Hypothalamus (tissue), 51 donors: Measurements from ENCODE around the gene FCER2.
A peak's percentile ranks its signal among the peaks of the same experiment; 100 is the strongest.

ENCODE experiments used
- DNase-seq, 51 donors: peaks; one replicate each; lab custom pipeline; 2025; lab: John Stamatoyannopoulos, UW

FCER2 gene

GRCh38 chr19:7679771-7680605 lies 21.9 kb downstream of the FCER2 start:
- DNase-seq: no peak

DNA sequence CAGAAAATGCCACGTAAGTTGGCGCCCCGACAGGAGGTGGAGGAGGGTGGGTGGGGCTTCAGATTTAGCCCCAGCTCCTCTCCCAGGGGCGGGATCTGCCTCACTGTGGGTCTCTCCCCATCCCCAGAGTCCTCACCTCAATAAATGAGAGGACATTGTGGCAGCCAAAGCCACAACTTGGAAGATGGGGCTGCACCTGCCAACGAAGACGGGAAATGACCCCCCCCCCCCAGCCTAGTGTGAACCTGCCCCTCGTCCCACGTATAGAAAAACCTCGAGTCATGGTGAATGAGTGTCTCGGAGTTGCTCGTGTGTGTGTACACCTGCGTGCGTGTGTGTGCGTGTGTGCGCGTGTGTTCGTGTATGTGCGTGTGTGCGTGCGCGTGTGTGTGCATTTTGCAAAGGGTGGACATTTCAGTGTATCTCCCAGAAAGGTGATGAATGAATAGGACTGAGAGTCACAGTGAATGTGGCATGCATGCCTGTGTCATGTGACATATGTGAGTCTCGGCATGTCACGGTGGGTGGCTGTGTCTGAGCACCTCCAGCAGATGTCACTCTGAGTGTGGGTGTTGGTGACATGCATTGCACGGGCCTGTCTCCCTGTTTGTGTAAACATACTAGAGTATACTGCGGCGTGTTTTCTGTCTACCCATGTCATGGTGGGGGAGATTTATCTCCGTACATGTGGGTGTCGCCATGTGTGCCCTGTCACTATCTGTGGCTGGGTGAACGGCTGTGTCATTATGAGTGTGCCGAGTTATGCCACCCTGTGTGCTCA lies 22.8 kb downstream of the FCER2 start:
- peak in 7 of 51 donors; percentile 0 to 32 (median 8) for DNase-seq

GRCh38 chr19:7677669-7678311 lies 24.1 kb downstream of the FCER2 start:
- DNase-seq: no peak

GRCh38 chr19:7676854-7677253 lies 25.1 kb downstream of the FCER2 start, which contains the start of gene MCEMP1:
Gene MCEMP1 (plus strand): TSS chr19:7677090. CDS start chr19:7677121, 31 bp downstream.
- DNase-seq: no peak

- DNase-seq: no peak
These were observed 25.6 kb downstream of the FCER2 start for GRCh38 chr19:7676376-7676775.

- peak in 8 of 51 donors; percentile 2 to 47 (median 8) for DNase-seq
These were observed 27.6 kb downstream of the FCER2 start for GRCh38 chr19:7674010-7675005.

DNA sequence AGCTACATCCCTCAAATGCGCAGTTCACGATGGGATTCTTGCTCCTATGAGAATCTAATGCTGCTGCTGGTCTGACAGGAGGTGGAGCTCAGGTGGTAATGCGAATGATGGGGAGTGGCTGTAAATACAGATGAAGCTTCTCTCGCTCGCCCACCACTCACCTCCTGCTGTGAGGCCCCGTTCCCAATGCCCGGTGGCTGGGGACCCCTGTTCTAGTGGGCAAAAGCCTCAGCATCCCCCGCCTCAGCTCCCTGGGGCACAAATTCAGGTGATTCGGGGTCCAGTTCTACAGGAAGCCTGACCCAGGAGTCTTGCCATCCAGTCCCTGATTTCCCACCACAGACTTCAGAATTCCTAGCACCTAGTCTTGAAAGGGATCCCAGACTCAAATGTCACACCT lies 29.4 kb downstream of the FCER2 start:
- DNase-seq: no peak

- DNase-seq: no peak
These were observed 31.1 kb downstream of the FCER2 start for GRCh38 chr19:7670790-7671189.

DNA sequence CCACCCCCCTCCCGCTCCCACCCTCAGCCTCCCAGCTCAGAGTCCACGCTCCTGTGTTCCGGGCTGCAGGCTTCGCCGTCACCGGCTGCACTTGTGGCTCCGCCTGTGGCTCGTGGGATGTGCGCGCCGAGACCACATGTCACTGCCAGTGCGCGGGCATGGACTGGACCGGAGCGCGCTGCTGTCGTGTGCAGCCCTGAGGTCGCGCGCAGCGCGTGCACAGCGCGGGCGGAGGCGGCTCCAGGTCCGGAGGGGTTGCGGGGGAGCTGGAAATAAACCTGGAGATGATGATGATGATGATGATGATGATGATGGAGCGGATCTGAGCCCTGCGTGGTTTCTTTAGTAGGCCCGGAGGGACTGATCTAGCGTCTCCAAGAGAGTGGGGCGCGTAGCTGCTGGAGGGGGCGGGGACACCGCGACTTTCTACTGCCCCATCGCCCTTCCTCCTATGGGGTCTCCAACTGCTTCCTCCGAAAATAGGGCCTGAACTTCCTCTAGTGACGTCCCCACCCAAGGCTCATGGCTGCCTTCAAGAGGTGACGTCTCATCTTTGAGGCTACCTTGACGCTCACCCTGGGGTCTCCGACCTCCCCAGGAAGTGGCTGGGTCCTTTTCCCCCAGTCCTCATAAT lies 31.7 kb downstream of the FCER2 start:
- DNase-seq: peak in 22 of 51 donors; percentile 2 to 47 (median 22)

DNA sequence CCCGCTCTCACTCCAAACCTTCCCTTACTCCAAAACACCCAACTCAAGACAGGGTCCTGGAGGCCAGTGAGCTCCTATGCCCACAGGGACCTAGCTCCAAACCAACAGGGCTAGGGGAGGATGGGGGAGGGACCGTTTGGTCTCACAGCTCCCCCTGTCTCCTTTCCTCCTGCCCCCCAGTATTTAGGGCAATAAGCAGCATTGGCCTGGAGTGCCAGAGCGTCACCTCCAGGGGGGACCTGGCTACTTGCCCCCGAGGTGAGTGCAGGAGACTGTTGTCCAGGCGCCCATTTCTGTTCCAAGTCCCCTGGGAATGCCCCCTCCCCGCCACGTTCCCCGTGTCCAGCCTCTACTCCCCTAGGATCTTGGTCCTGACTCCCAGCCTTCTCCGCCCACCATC lies 32.3 kb downstream of the FCER2 start:
- no peak for DNase-seq

GRCh38 chr19:7668842-7669241 lies 33.1 kb downstream of the FCER2 start, which contains the start of gene RETN:
Gene RETN (plus strand): TSS chr19:7669049. CDS start chr19:7669327, 278 bp downstream.
- DNase-seq: no peak

DNA sequence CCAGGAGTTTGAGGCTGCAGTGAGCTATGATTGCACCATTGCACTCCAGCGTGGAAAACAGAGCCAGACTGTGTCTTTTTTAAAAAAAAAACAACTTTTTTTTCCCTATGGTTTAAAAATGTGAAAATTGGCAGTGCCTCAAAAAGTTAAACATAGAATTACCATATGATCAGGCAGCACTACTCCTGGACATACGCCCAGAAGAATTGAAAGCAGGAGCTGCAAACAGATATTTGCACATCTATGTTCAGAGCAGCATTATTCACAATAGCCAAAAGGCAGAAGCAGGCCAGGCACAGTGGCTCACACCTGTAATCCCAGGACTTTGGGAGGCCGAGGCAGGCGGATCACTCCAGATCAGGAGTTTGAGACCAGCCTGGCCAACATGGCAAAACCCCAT lies 36.9 kb downstream of the FCER2 start:
- no peak for DNase-seq

DNA sequence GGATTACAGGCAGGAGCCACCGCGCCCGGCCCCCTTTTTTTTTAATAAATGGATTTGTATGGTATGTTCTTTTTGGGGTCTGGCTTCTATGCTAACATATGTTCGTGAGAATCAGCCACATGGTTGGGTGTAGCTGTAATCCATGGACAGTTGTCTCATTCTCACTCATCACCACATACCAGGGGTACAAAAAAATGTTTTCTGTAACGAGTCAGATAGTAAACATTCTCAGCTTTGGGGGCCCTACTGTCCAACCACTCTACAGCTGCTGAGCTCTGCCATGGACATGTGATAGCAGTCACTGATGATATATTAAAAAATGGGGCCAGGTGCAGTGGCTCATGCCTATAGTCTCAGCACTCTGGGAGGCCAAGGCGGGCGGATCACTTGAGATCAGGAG lies 38.2 kb downstream of the FCER2 start:
- no peak for DNase-seq

DNA sequence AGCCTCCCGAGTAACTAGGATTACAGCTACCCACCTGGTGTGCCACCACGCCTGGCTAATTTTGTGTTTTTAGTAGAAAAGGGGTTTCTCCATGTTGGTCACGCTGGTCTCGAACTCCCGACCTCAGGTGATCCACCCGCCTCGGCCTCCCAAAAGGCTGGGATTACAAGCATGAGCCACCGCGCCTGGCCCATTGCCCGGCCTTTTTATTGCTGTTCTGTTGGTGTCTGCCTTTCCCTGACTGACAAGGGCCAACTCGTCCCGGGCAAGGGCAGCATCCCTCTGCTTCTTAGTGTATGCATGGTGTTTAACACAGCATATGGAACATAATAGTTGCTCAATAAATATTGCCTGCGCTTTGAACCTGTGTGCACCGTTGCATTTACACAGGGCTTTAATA lies 39.3 kb downstream of the FCER2 start:
- no peak for DNase-seq

- DNase-seq: no peak
These were observed 40.0 kb downstream of the FCER2 start for GRCh38 chr19:7661744-7662538.

- peak in 25 of 51 donors; percentile 1 to 58 (median 17) for DNase-seq
These were observed 43.7 kb downstream of the FCER2 start for GRCh38 chr19:7658219-7658686.

DNA sequence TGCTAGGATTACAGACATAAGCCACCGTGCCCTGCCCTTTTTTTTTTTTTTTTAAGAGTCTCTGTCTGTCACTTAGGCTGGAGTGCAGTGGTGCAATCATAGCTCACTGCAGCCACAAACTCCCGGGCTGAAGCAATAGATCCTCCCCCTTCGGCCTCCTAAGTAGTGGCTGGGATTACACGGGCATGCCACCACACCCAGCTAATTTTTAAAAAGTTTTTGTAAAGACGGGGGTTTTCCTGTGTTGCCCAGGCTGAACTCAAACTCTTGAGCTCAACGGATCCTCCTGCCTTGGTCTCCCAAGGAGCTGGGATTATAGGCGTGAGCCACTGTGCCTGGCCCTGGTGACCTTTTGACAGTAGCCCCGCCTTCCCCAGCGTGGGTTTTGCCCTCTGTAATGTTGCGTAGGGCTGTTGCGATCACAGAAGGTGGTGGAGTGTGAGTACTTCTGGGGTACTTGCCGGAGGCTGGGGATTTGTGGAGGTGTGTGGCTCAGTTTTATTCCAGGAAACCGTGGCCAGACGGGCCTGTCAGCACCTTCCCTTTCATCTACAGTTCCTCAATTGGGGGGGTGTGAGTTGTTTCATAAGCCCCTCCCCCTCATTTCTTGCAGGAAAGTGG lies 44.7 kb downstream of the FCER2 start:
- DNase-seq: no peak

- no peak for DNase-seq
These were observed 46.4 kb downstream of the FCER2 start for GRCh38 chr19:7655581-7655980.
